ENCODE data around the gene CBFA2T3.
A peak's percentile ranks its signal among the peaks of the same experiment; 100 is the strongest.

CBFA2T3 gene

DNA sequence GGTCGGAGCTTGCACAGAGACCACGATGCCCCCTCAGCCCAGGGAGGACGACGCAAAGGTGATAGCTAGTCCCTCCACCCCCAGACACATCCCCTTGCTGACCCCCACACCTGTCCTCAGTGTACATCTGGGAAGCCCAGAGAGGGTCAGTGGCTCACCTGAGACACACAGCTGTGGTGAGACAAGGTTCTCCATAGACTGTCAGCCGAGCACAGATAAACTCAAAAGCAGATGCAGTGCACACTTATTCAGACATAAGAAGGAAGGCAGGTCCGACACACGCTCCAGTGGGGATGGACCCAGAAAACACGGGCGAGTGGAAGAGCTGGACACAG lies 19.6 kb downstream of the CBFA2T3 start:
- H3K36me3 ChIP-seq (ENCODE audit: control insufficient read depth in 2 of 2, insufficient read depth in 1 of 2, low read length in 2 of 2) = no peaks in the 10 kb centered on the region
- no peak overlapping the region for H3K27ac ChIP-seq (ENCODE audit: extremely low read depth, low read depth, low read length)
- H3K9me3 ChIP-seq (ENCODE audit: control insufficient read depth, insufficient read depth, low read depth, low read length) = no peaks in the 10 kb centered on the region
- no peak overlapping the region for H3K4me3 ChIP-seq (ENCODE audit: low read depth, low read length)
- no peaks in the 10 kb centered on the region for H3K4me1 ChIP-seq (ENCODE audit: control insufficient read depth, insufficient read depth, low read length)
- POLR2A ChIA-PET = no interaction called here
- CTCF ChIA-PET = interaction anchor here (1.1 kb wide), 1 partner anchor 11 kb away, joined by 3 read pairs; no protein-coding TSS in a partner anchor
- TF ChIP-seq ZNF768 (tag by site-specific recombination; IDR thresholded peaks at IDR 0.05) = peak; percentile 34; the same call in 1 of the 2 replicates
- TF ChIP-seq, protein P1, sequence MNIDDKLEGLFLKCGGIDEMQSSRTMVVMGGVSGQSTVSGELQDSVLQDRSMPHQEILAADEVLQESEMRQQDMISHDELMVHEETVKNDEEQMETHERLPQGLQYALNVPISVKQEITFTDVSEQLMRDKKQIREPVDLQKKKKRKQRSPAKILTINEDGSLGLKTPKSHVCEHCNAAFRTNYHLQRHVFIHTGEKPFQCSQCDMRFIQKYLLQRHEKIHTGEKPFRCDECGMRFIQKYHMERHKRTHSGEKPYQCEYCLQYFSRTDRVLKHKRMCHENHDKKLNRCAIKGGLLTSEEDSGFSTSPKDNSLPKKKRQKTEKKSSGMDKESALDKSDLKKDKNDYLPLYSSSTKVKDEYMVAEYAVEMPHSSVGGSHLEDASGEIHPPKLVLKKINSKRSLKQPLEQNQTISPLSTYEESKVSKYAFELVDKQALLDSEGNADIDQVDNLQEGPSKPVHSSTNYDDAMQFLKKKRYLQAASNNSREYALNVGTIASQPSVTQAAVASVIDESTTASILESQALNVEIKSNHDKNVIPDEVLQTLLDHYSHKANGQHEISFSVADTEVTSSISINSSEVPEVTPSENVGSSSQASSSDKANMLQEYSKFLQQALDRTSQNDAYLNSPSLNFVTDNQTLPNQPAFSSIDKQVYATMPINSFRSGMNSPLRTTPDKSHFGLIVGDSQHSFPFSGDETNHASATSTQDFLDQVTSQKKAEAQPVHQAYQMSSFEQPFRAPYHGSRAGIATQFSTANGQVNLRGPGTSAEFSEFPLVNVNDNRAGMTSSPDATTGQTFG (tag by site-specific recombination; IDR thresholded peaks at IDR 0.05; ENCODE audit: borderline replicate concordance) = no peak
- TF ChIP-seq ZNF549 (tag by site-specific recombination; IDR thresholded peaks at IDR 0.05) = no peak

DNA sequence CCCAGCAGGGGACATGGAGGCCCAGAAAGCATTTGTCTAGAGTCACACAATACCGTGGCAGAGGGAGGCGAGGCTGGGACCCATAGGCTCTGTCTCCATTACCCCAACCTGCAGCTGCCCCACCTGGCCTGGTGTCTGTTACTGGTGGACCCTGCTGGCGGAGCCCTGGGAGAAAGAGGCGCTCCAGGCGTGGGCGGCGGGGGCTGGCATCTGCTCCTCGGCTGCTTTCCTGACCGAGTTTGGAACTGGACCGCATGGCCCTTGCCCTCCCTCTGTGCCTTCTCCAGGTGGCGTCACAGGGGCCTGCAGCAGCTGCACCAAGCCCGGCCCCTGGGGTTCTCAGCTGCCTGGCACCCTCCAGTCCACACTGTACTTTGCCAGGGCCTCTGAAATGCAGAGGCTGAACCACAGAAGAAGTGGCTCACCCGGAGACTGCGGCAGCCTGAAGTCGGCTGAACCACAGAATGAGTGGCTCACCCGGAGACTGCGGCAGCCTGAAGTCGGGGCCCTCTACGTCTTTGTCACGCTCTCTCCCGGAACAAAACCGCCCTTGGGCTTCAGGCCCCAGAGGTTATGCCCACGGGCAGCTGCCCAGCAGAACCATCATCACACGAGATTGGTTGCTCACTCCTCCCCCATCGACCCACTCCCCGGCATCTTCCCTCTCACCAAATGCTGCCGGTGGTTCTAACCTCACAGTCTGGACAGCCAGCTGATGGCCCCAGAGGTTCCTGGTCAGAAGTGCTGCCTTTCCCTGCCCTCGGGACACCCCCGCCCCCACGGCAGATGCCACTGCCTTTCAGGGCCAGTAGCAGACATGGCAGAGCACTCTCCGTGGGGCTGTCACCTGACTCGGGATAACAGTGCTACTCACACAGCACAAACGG lies 20.2 kb downstream of the CBFA2T3 start:
- ChIA-PET CTCF (interaction anchor here (1.1 kb wide), 1 partner anchor 11 kb away, joined by 3 read pairs; no protein-coding TSS in a partner anchor), POLR2A (no interaction called here)
- no peaks in the 10 kb centered on the region for H3K36me3 ChIP-seq (ENCODE audit: control insufficient read depth in 2 of 2, insufficient read depth in 1 of 2, low read length in 2 of 2)
- no peaks in the 10 kb centered on the region for H3K4me1 ChIP-seq (ENCODE audit: control insufficient read depth, insufficient read depth, low read length)
- H3K9me3 ChIP-seq (ENCODE audit: control insufficient read depth, insufficient read depth, low read depth, low read length) = no peaks in the 10 kb centered on the region
- TF ChIP-seq ZNF621 (tag by site-specific recombination; IDR thresholded peaks at IDR 0.05) = no peak
- TF ChIP-seq ZNF837 (tag by site-specific recombination; IDR thresholded peaks at IDR 0.05) = no peak
- no peak for TF ChIP-seq ZEB2 (tag by site-specific recombination; IDR thresholded peaks at IDR 0.05)
- TF ChIP-seq ZXDB (tag by site-specific recombination; IDR thresholded peaks at IDR 0.05) = no peak
- no peak for TF ChIP-seq ZNF701 (tag by site-specific recombination; IDR thresholded peaks at IDR 0.05)
- no peak for TF ChIP-seq ZNF211 (tag by site-specific recombination; IDR thresholded peaks at IDR 0.05; ENCODE audit: low read depth)
- no peak for TF ChIP-seq PRDM1 (tag by site-specific recombination; IDR thresholded peaks at IDR 0.05)
- no peak for TF ChIP-seq ZNF585B (tag by site-specific recombination; IDR thresholded peaks at IDR 0.05)
- TF ChIP-seq, protein P2, sequence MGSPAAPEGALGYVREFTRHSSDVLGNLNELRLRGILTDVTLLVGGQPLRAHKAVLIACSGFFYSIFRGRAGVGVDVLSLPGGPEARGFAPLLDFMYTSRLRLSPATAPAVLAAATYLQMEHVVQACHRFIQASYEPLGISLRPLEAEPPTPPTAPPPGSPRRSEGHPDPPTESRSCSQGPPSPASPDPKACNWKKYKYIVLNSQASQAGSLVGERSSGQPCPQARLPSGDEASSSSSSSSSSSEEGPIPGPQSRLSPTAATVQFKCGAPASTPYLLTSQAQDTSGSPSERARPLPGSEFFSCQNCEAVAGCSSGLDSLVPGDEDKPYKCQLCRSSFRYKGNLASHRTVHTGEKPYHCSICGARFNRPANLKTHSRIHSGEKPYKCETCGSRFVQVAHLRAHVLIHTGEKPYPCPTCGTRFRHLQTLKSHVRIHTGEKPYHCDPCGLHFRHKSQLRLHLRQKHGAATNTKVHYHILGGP (tag by site-specific recombination; IDR thresholded peaks at IDR 0.05) = no peak
- TF ChIP-seq, protein P3, sequence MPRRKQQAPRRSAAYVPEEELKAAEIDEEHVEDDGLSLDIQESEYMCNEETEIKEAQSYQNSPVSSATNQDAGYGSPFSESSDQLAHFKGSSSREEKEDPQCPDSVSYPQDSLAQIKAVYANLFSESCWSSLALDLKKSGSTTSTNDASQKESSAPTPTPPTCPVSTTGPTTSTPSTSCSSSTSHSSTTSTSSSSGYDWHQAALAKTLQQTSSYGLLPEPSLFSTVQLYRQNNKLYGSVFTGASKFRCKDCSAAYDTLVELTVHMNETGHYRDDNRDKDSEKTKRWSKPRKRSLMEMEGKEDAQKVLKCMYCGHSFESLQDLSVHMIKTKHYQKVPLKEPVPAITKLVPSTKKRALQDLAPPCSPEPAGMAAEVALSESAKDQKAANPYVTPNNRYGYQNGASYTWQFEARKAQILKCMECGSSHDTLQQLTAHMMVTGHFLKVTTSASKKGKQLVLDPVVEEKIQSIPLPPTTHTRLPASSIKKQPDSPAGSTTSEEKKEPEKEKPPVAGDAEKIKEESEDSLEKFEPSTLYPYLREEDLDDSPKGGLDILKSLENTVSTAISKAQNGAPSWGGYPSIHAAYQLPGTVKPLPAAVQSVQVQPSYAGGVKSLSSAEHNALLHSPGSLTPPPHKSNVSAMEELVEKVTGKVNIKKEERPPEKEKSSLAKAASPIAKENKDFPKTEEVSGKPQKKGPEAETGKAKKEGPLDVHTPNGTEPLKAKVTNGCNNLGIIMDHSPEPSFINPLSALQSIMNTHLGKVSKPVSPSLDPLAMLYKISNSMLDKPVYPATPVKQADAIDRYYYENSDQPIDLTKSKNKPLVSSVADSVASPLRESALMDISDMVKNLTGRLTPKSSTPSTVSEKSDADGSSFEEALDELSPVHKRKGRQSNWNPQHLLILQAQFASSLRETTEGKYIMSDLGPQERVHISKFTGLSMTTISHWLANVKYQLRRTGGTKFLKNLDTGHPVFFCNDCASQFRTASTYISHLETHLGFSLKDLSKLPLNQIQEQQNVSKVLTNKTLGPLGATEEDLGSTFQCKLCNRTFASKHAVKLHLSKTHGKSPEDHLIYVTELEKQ (tag by site-specific recombination; IDR thresholded peaks at IDR 0.05; ENCODE audit: borderline replicate concordance) = no peak
- no peak overlapping the region for H3K4me3 ChIP-seq (ENCODE audit: low read depth, low read length)
- H3K27ac ChIP-seq (ENCODE audit: extremely low read depth, low read depth, low read length) = no peak overlapping the region

DNA sequence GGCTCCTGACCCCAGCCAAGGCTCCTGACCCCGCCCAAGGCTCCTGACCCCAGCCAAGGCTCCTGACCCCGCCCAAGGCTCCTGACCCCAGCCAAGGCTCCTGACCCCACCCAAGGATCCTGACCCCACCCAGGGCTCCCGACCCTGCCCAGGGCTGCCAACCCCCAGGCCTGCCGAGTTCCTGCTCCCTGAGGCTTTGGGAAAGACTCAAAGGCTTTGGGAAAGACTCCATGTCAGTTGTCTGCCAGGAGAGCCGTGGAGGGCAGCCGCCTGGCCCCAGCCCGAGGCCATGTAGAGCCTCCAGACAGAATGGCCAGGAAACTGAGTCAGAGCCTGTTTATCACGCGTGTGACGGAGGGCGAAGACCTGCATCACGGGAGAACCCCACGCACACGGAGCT lies 21.1 kb downstream of the CBFA2T3 start:
- H3K36me3 ChIP-seq (ENCODE audit: control insufficient read depth in 2 of 2, insufficient read depth in 1 of 2, low read length in 2 of 2) = no peaks in the 10 kb centered on the region
- ChIA-PET CTCF (no interaction called here), POLR2A (no interaction called here)
- TF ChIP-seq ZNF214 (tag by site-specific recombination; IDR thresholded peaks at IDR 0.05; ENCODE audit: borderline replicate concordance) = no peak
- H3K4me1 ChIP-seq (ENCODE audit: control insufficient read depth, insufficient read depth, low read length) = no peaks in the 10 kb centered on the region
- H3K27ac ChIP-seq (ENCODE audit: extremely low read depth, low read depth, low read length) = no peak overlapping the region
- no peak overlapping the region for H3K4me3 ChIP-seq (ENCODE audit: low read depth, low read length)
- H3K9me3 ChIP-seq (ENCODE audit: control insufficient read depth, insufficient read depth, low read depth, low read length) = no peaks in the 10 kb centered on the region

All from HEK293 (cell line).